ENCODE results near the gene NDUFS3. TPM values are rescaled to one million over a fixed set of nuclear protein-coding genes. Genes with fewer than 3 reads are reported as not detected.

NDUFS3 gene
- total and polyA plus RNA-seq, 2 of the 13 experiments (the other 11 are each of a cell fraction or from before 2014, with no cell fraction given): 151 to 184 TPM

GRCh38 chr11:47565340-47566148, 13.3 kb upstream of the NDUFS3 start, which contains the start of gene PTPMT1 (continued):
- no peak for TF ChIP-seq NR2F6 (IDR thresholded peaks at IDR 0.05)
- peak; percentile 4; the same call in 1 of the 2 replicates for TF ChIP-seq NR2F6 (CRISPR knock-in tag; IDR thresholded peaks at IDR 0.05)
- no peak for TF ChIP-seq RXRB (CRISPR knock-in tag; IDR thresholded peaks at IDR 0.05; ENCODE audit: borderline replicate concordance)
- TF ChIP-seq KDM4B (CRISPR knock-in tag; IDR thresholded peaks at IDR 0.05): no peak
- TF ChIP-seq ZNF496 (CRISPR knock-in tag; IDR thresholded peaks at IDR 0.05; ENCODE audit: insufficient replicate concordance): no peak
- TF ChIP-seq MAFK (conservative IDR thresholded peaks at IDR 0.05 in 1 of 2, IDR thresholded peaks at IDR 0.05 in 1 of 2; ENCODE audit: low read length in 2 of 2): no peak
- TF ChIP-seq, protein P1, sequence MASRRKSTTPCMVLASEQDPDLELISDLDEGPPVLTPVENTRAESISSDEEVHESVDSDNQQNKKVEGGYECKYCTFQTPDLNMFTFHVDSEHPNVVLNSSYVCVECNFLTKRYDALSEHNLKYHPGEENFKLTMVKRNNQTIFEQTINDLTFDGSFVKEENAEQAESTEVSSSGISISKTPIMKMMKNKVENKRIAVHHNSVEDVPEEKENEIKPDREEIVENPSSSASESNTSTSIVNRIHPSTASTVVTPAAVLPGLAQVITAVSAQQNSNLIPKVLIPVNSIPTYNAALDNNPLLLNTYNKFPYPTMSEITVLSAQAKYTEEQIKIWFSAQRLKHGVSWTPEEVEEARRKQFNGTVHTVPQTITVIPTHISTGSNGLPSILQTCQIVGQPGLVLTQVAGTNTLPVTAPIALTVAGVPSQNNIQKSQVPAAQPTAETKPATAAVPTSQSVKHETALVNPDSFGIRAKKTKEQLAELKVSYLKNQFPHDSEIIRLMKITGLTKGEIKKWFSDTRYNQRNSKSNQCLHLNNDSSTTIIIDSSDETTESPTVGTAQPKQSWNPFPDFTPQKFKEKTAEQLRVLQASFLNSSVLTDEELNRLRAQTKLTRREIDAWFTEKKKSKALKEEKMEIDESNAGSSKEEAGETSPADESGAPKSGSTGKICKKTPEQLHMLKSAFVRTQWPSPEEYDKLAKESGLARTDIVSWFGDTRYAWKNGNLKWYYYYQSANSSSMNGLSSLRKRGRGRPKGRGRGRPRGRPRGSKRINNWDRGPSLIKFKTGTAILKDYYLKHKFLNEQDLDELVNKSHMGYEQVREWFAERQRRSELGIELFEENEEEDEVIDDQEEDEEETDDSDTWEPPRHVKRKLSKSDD (CRISPR knock-in tag; IDR thresholded peaks at IDR 0.05; ENCODE audit: low read depth): no peak
- TF ChIP-seq ATF6 (CRISPR knock-in tag; conservative IDR thresholded peaks at IDR 0.05): no peak
- 0 out of 2 replicates have a peak, but pooled peaks have one; percentile 18 for TF ChIP-seq NRL (CRISPR knock-in tag; IDR thresholded peaks at IDR 0.05; ENCODE audit: borderline replicate concordance)
- no peak for TF ChIP-seq ZNF761 (CRISPR knock-in tag; conservative IDR thresholded peaks at IDR 0.05)
- peak; percentile 78; the same call in 1 of the 2 replicates for TF ChIP-seq ZNF451 (CRISPR knock-in tag; IDR thresholded peaks at IDR 0.05)
- TF ChIP-seq GABPB1 (CRISPR knock-in tag; IDR thresholded peaks at IDR 0.05): peak; percentile 71
- TF ChIP-seq ZNF180 (CRISPR knock-in tag; IDR thresholded peaks at IDR 0.05; ENCODE audit: borderline replicate concordance, low read depth): no peak
- peak; percentile 68 for TF ChIP-seq ZNF777 (CRISPR knock-in tag; IDR thresholded peaks at IDR 0.05)
- TF ChIP-seq, protein P2, sequence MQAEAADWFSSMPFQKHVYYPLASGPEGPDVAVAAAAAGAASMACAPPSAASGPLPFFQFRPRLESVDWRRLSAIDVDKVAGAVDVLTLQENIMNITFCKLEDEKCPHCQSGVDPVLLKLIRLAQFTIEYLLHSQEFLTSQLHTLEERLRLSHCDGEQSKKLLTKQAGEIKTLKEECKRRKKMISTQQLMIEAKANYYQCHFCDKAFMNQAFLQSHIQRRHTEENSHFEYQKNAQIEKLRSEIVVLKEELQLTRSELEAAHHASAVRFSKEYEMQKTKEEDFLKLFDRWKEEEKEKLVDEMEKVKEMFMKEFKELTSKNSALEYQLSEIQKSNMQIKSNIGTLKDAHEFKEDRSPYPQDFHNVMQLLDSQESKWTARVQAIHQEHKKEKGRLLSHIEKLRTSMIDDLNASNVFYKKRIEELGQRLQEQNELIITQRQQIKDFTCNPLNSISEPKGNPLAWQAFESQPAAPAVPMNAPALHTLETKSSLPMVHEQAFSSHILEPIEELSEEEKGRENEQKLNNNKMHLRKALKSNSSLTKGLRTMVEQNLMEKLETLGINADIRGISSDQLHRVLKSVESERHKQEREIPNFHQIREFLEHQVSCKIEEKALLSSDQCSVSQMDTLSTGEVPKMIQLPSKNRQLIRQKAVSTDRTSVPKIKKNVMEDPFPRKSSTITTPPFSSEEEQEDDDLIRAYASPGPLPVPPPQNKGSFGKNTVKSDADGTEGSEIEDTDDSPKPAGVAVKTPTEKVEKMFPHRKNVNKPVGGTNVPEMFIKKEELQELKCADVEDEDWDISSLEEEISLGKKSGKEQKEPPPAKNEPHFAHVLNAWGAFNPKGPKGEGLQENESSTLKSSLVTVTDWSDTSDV (CRISPR knock-in tag; IDR thresholded peaks at IDR 0.05): no peak
- TF ChIP-seq ZBED4 (CRISPR knock-in tag; IDR thresholded peaks at IDR 0.05; ENCODE audit: borderline replicate concordance): no peak
- TF ChIP-seq RAD51 (IDR thresholded peaks at IDR 0.05; ENCODE audit: borderline replicate concordance): no peak
- TF ChIP-seq ZNF598 (CRISPR knock-in tag; IDR thresholded peaks at IDR 0.05; ENCODE audit: borderline replicate concordance): peak; percentile 88; the same call in 1 of the 2 replicates

Data from HepG2 (cell line).